HG03571 (cell line): ENCODE measurements around the gene CARMIL3.

ENCODE experiments used
- ATAC-seq: cut with Tn5 transposase; IDR thresholded peaks from one replicate; pipeline ENCODE4 v1.9.1; 2021; ENCODE audit not compliant: unreplicated experiment

CARMIL3 gene

GRCh38 chr14:24062216-24062980 is 10.6 kb downstream of the CARMIL3 start:
- no peak for ATAC-seq

DNA sequence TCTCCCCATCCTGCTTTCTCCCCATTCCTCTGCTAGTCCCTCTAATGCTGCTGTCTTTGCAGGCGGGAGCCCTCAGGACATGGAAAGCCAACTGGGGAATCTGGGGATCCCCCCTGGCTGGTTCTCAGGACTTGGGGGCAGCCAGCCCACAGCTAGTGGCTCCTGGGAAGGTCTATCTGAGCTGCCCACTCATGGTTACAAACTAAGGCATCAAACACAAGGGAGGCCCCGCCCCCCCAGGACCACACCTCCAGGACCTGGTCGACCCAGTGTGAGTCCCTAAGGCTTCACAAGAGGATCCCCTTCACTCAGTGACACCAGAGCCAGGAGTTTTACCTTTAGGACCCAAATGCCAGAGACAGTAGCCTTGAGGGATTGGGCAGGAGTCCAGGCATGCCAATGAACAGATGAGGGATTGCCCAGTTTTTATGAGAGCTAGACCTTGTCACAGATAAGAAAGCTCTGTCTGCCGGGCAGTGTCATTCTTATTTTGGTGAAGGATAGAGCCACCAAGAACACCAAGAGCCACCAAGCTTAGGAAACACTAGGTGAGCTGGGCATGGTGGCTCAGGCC is 11.5 kb downstream of the CARMIL3 start:
- no peak for ATAC-seq

- no peak for ATAC-seq
Observed at GRCh38 chr14:24064091-24064795, 12.4 kb downstream of the CARMIL3 start.

DNA sequence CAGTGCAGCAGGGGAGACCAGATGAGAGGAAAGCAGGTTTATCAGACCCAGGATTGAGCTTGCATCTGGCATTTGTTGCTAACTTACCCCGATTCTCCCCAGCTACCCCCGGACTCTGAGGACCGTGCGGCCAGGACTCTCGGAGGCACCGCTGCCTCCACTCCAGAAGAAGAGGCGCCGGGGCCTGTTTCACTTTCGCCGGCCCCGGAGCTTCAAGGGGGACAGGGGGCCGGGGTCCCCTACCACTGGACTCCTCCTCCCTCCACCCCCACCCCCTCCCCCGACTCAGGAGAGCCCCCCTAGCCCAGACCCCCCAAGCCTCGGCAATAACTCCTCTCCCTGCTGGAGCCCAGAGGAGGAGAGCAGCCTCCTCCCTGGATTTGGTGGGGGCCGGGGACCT is 13.0 kb downstream of the CARMIL3 start:
- ATAC-seq, result no peak

DNA sequence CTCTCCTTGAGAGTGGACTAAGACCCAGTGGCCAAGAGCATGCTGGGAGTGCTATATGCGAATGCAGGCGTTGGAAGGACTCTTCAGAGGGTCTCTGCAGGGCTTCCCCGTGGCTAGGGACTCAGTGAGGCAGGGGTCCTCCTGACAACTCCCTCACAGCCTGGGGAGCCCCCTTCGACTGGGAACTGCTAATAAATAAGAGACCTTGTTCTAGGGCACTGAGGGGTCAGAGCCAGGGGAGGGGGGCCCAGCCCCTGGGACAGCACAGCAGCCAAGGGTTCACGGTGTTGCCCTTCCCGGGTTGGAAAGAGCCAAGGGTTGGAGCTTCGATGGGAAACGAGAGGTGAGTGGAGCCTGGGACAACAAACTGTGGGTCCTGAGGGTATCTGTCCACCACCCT is 13.6 kb downstream of the CARMIL3 start:
- no peak for ATAC-seq

GRCh38 chr14:24066496-24067132 is 14.8 kb downstream of the CARMIL3 start:
- no peak for ATAC-seq

GRCh38 chr14:24067133-24068082 is 15.6 kb downstream of the CARMIL3 start:
- no peak for ATAC-seq

- ATAC-seq, result no peak
Observed at GRCh38 chr14:24068711-24069410, 17.1 kb downstream of the CARMIL3 start.

- ATAC-seq, result no peak
Observed at GRCh38 chr14:24069411-24069735, 17.6 kb downstream of the CARMIL3 start.

- ATAC-seq, result no peak
Observed at GRCh38 chr14:24070285-24071143, 18.7 kb downstream of the CARMIL3 start.

GRCh38 chr14:24071144-24071697 is 19.4 kb downstream of the CARMIL3 start, which contains the start of gene CPNE6:
CPNE6 (plus strand) TSS chr14:24071562; CDS start chr14:24072937, 1,375 bp downstream.
- ATAC-seq, result no peak

GRCh38 chr14:24071836-24072430 is 20.1 kb downstream of the CARMIL3 start:
- no peak for ATAC-seq

GRCh38 chr14:24072436-24072835 is 20.6 kb downstream of the CARMIL3 start:
- no peak for ATAC-seq

- no peak for ATAC-seq
Observed at GRCh38 chr14:24072881-24073877, 21.4 kb downstream of the CARMIL3 start.

DNA sequence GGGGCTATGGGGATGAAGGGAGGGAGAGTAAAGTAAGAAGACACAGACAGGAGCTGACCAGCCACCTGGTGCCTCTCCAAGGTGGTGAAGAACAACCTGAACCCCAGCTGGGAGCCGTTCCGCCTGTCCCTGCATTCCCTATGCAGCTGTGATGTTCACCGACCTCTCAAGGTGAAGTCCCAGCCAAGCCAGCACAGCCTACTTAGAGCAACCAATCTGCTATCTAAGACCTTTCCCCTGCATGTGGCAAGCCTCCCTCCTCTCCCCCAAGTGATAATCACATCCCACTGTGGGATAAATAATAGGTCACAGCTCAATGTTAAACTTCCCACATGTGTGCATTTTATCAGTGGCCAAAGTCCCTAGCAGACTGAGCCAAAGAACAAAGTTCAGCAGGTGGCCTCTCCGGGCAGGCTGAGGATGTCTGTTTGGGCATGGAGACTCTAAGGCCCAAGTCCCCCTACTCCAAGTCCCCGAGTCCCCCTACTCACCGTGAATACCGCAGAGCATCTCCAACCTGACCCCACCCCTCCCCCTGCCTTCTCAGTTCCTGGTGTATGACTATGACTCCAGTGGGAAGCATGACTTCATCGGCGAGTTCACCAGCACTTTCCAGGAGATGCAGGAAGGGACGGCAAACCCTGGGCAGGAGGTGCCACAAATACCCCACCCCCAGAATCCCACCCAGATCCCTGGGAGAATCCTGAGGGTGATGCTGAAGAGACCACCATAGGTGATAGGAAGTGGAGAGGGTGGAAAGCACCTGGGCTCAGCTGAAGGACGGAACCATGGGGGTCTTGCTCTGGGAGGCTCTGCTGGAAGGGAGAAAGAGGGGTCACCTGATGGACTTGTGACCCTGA is 23.0 kb downstream of the CARMIL3 start:
- ATAC-seq, result no peak
